Measurements from ENCODE around the gene PHKA2. TPM values are rescaled to one million over a fixed set of nuclear protein-coding genes. Genes with fewer than 3 reads are reported as not detected.

PHKA2 gene
- total and polyA plus RNA-seq, 4 donors, result 14.2 to 34.3 (median 22.8) TPM

DNA sequence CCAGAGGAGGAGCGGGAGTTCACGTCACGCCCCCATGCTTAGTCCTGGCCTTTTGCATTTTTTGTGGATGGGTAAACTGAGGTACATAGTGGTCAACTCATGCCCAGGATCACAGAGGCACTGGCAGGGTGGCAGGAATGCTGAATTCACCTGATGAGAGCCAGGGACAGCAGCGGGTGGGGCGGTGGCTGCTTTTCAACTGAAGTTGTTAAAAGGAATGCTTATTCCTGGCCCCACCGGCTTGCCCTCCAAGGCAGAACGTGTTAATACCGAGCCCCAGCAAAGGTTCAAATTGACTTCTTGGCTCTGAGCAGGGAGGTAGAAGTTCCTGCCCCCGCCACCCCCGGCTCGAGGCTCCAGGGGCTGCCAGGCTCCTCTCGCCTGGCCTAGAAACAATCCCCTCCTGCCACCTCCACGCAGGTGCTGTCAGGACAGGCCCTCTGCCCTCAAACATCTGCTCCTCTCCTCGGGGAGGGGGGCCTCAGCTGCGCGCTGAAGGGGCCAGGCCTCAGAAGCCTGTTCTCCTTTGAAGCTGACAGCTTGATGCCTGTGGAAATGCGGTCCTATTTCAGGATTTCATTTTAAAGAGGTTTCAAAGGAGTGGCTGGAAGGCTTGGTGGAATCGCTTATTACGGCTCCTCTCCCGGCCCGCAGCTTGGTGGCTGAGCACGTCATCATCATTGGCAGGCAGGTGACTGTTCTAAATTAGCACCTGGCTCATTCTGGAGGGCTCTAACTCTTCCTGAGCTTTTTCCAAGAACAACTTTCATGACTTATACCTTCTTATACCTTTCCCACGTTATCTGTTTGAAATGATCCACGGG is 93.0 kb downstream of the PHKA2 start:
- Histone ChIP-seq H3K4me3 (no peak overlapping the region), H3K27me3 (ENCODE audit: control insufficient read depth in 3 of 3, insufficient read depth in 3 of 3, low read length in 2 of 3) (no peaks in the 10 kb centered on the region), H3K27ac (ENCODE audit: low read depth in 1 of 2, low read length in 1 of 2) (no peak overlapping the region), H3K9me3 (ENCODE audit: control insufficient read depth in 4 of 4, insufficient read depth in 3 of 4, low read length in 3 of 4) (no peaks in the 10 kb centered on the region), H3K36me3 (ENCODE audit: control insufficient read depth in 4 of 4, insufficient read depth in 4 of 4, low read length in 4 of 4) (no peaks in the 10 kb centered on the region), H3K4me1 (ENCODE audit: control insufficient read depth in 5 of 5, insufficient read depth in 5 of 5, low read length in 5 of 5) (peaks cover 0 to 25% (median 5%) of the 10 kb centered on the region in 5 donors), H3K9ac (ENCODE audit: insufficient read depth in 1 of 2, low read length in 2 of 2) (no peak overlapping the region)
- ATAC-seq (ENCODE audit: insufficient read depth, low FRiP score) (no peak), DNase-seq (no peak)
- TF ChIP-seq, protein P1, sequence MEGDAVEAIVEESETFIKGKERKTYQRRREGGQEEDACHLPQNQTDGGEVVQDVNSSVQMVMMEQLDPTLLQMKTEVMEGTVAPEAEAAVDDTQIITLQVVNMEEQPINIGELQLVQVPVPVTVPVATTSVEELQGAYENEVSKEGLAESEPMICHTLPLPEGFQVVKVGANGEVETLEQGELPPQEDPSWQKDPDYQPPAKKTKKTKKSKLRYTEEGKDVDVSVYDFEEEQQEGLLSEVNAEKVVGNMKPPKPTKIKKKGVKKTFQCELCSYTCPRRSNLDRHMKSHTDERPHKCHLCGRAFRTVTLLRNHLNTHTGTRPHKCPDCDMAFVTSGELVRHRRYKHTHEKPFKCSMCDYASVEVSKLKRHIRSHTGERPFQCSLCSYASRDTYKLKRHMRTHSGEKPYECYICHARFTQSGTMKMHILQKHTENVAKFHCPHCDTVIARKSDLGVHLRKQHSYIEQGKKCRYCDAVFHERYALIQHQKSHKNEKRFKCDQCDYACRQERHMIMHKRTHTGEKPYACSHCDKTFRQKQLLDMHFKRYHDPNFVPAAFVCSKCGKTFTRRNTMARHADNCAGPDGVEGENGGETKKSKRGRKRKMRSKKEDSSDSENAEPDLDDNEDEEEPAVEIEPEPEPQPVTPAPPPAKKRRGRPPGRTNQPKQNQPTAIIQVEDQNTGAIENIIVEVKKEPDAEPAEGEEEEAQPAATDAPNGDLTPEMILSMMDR (IDR thresholded peaks at IDR 0.05; ENCODE audit: control extremely low read depth, extremely low read depth), result no peak
- WGBS, 2 donors, result 84 to 94% methylated on average over 18 to 24 of the region's 24 CpGs

DNA sequence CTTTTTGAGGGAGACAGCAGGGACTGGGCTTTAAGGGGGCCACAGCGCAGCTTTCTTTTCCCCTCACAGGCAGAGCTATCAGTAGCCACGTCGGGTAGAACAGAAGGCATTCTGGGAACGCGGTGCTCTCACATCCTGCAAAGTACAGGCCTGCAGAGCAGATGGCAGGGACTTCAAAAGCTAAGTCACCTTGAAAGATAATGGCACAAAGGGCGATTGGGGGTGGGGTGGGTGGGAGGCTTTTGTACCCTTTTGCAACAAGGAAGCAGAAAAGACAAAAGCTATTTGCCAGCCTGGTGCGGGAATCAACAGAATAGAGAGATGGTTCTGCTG is 93.9 kb downstream of the PHKA2 start:
- Histone ChIP-seq H3K4me3 (no peak overlapping the region), H3K9me3 (ENCODE audit: control insufficient read depth in 4 of 4, insufficient read depth in 3 of 4, low read length in 3 of 4) (no peaks in the 10 kb centered on the region), H3K9ac (ENCODE audit: insufficient read depth in 1 of 2, low read length in 2 of 2) (no peak overlapping the region), H3K4me1 (ENCODE audit: control insufficient read depth in 5 of 5, insufficient read depth in 5 of 5, low read length in 5 of 5) (peaks cover 0 to 28% (median 5%) of the 10 kb centered on the region in 5 donors), H3K36me3 (ENCODE audit: control insufficient read depth in 4 of 4, insufficient read depth in 4 of 4, low read length in 4 of 4) (no peaks in the 10 kb centered on the region), H3K27ac (ENCODE audit: low read depth in 1 of 2, low read length in 1 of 2) (no peak overlapping the region), H3K27me3 (ENCODE audit: control insufficient read depth in 3 of 3, insufficient read depth in 3 of 3, low read length in 2 of 3) (no peaks in the 10 kb centered on the region)
- 71 to 82% methylated on average over 7 of the region's 7 CpGs for WGBS, 2 donors
- ATAC-seq (ENCODE audit: insufficient read depth, low FRiP score) (no peak), DNase-seq (no peak)
- TF ChIP-seq, protein P1 (IDR thresholded peaks at IDR 0.05; ENCODE audit: control extremely low read depth, extremely low read depth), result no peak

DNA sequence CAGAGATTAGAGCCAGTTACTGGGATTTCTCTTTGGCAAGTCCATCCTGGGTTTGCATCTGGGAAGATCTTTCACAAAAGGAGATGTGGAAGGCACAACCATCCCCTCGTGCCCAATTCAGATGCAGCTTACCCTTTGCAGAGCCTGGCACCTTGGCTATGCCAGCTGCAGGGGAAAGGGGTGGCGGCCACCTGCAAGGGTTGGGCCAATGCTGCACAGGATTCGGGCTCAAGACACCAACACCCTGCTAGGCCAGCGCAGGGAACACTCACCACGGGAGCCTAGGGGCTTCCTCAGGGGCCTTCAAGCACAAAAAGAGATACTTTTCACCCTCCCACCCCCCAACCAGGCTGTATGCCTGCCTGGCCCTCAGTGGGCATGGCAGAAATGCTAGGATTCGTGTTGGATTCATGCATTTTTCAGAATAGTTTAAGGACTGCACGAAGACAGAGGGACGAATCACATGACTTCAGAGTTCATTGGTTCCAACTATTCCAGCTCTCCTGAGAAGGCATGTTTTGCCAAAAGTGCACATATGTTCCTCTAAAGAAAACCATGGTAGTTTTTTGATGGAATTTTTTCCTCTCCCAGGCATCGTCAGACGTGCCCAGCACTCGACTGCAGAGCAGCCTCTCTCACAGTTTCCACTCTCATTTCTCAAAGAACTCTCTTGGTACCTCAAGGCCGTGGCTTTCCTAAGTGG is 94.4 kb downstream of the PHKA2 start:
- no peaks in the 10 kb centered on the region for H3K9me3 ChIP-seq (ENCODE audit: control insufficient read depth in 4 of 4, insufficient read depth in 3 of 4, low read length in 3 of 4)
- no peak overlapping the region for H3K27ac ChIP-seq (ENCODE audit: low read depth in 1 of 2, low read length in 1 of 2)
- ATAC-seq (ENCODE audit: insufficient read depth, low FRiP score), result no peak
- no peak for DNase-seq
- TF ChIP-seq, protein P1 (IDR thresholded peaks at IDR 0.05; ENCODE audit: control extremely low read depth, extremely low read depth), result no peak
- H3K9ac ChIP-seq (ENCODE audit: insufficient read depth in 1 of 2, low read length in 2 of 2), result no peak overlapping the region
- no peaks in the 10 kb centered on the region for H3K36me3 ChIP-seq (ENCODE audit: control insufficient read depth in 4 of 4, insufficient read depth in 4 of 4, low read length in 4 of 4)
- no peaks in the 10 kb centered on the region for H3K27me3 ChIP-seq (ENCODE audit: control insufficient read depth in 3 of 3, insufficient read depth in 3 of 3, low read length in 2 of 3)
- H3K4me3 ChIP-seq, result no peak overlapping the region
- H3K4me1 ChIP-seq (ENCODE audit: control insufficient read depth in 5 of 5, insufficient read depth in 5 of 5, low read length in 5 of 5), result peaks cover 0 to 28% (median 5%) of the 10 kb centered on the region in 5 donors
- WGBS, 2 donors, result 77 to 92% methylated on average over 11 to 12 of the region's 12 CpGs

Measured in lung (tissue), 12 donors.